B cell (primary cell): ENCODE data around the gene MYADML2. TPM values are rescaled to one million over a fixed set of nuclear protein-coding genes. Genes with fewer than 3 reads are reported as not detected.

Experiments
- ATAC-seq: fragments of 200-7000 bp; cut with Tn5 transposase; one replicate; pipeline ENCODE4 v1.10.0; 2021; ENCODE audit warnings: low read depth, mild to moderate bottlenecking, moderate number of reproducible peaks, moderate library complexity
- CTCF ChIA-PET: fragments of 350-600 bp; sonication (Branson Sonifier 250); formaldehyde crosslinking; loops from one replicate; lab custom pipeline; 2021; ENCODE audit warnings: antibody characterized with exemption, inconsistent platforms; lab: Charles Lee
- POLR2A ChIA-PET: fragments of 350-600 bp; sonication (Branson Sonifier 250); formaldehyde crosslinking; loops from one replicate; lab custom pipeline; 2021; ENCODE audit warnings: antibody characterized with exemption; lab: Charles Lee
- DNase-seq: peaks from one replicate; pipeline ENCODE4 v3.0.0; 2013
- H2AFZ ChIP-seq: 2 replicates; pipeline ENCODE4 v1.6.1; 2012; ENCODE audit warnings: mild to moderate bottlenecking, low read depth, low read length; ENCODE audit not compliant: insufficient read depth, poor library complexity, severe bottlenecking
- H3K27ac ChIP-seq, 2 donors: 1 replicate in 1 of 2; 2 replicates in 1 of 2; pipeline ENCODE4 v1.5.1; 2012 to 2013; ENCODE audit warnings: low read length in 2 of 2, mild to moderate bottlenecking in 2 of 2, moderate library complexity in 1 of 2
- H3K27me3 ChIP-seq, 4 experiments: fragments of 200-600 bp in 1 of 4; sonication (generic) in 1 of 4; replicated peaks in 1 of 4; 1 replicate in 2 of 4; 2 replicates in 2 of 4; pipeline versions ENCODE4 v1.6.1 to v1.7.0; 2013 to 2016; ENCODE audit warnings: low read length in 3 of 4, mild to moderate bottlenecking in 2 of 4, mixed read lengths in 1 of 4, moderate library complexity in 1 of 4; ENCODE audit not compliant: insufficient read depth in 4 of 4, control insufficient read depth in 3 of 4; ENCODE audit errors: control extremely low read depth in 1 of 4
- H3K36me3 ChIP-seq, 2 experiments: replicated peaks in 1 of 2; 1 replicate in 1 of 2; 2 replicates in 1 of 2; pipeline versions ENCODE4 v1.6.1 to v1.7.1; 2013; ENCODE audit warnings: low read length in 1 of 2; ENCODE audit not compliant: insufficient read depth in 2 of 2, control insufficient read depth in 1 of 2; ENCODE audit errors: control extremely low read depth in 1 of 2, extremely low read depth in 1 of 2
- H3K4me1 ChIP-seq, 2 donors: fragments of 200-600 bp in 1 of 2; sonication (generic) in 1 of 2; 1 replicate in 1 of 2; 2 replicates in 1 of 2; pipeline versions ENCODE4 v1.5.1 to v1.6.1; 2013 to 2017; ENCODE audit warnings: low read length in 2 of 2; ENCODE audit not compliant: control insufficient read depth in 2 of 2, insufficient read depth in 2 of 2
- H3K4me2 ChIP-seq: replicated peaks from 2 replicates; pipeline ENCODE3; 2012; ENCODE audit warnings: mild to moderate bottlenecking, low read depth, low read length; ENCODE audit not compliant: poor library complexity, severe bottlenecking
- H3K4me3 ChIP-seq, 5 experiments: fragments of 200-600 bp in 1 of 5; sonication (generic) in 1 of 5; 1 replicate in 3 of 5; 2 replicates in 2 of 5; pipeline versions ENCODE4 v1.5.1 to v1.7.0; 2011 to 2016; ENCODE audit warnings: low read length in 4 of 5, mild to moderate bottlenecking in 4 of 5, low read depth in 2 of 5, control low read depth in 1 of 5, moderate library complexity in 1 of 5; ENCODE audit not compliant: insufficient read depth in 1 of 5; ENCODE audit errors: control extremely low read depth in 1 of 5, extremely low read depth in 1 of 5
- H3K79me2 ChIP-seq: fragments of 200-600 bp; sonication (generic); one replicate; pipeline ENCODE4 v1.6.0; 2016; ENCODE audit warnings: low read length; ENCODE audit not compliant: control insufficient read depth, insufficient read depth
- H3K9ac ChIP-seq: fragments of 200-600 bp; sonication (generic); 2 replicates; pipeline ENCODE4 v1.6.1; 2017; ENCODE audit warnings: mild to moderate bottlenecking, low read length, moderate library complexity
- H3K9me3 ChIP-seq, 3 donors: one replicate each; pipeline versions ENCODE4 v1.6.1 to v1.7.1; 2013; ENCODE audit warnings: low read length in 2 of 3; ENCODE audit not compliant: control insufficient read depth in 2 of 3, insufficient read depth in 1 of 3; ENCODE audit errors: control extremely low read depth in 1 of 3
- H4K20me1 ChIP-seq: 2 replicates; pipeline ENCODE4 v1.6.0; 2012; ENCODE audit warnings: mild to moderate bottlenecking, low read length; ENCODE audit not compliant: insufficient read depth, control insufficient read depth, poor library complexity, severe bottlenecking
- H3K27ac Mint-ChIP-seq: one replicate; pipeline ENCODE4 v1.8.0; 2021; ENCODE audit warnings: mixed read lengths
- H3K27me3 Mint-ChIP-seq: one replicate; pipeline ENCODE4 v1.8.0; 2021; ENCODE audit warnings: mixed read lengths
- H3K4me1 Mint-ChIP-seq: one replicate; pipeline ENCODE4 v1.8.0; 2021; ENCODE audit warnings: mixed read lengths
- H3K4me3 Mint-ChIP-seq: one replicate; pipeline ENCODE4 v1.8.0; 2021; ENCODE audit warnings: mixed read lengths
- H3K9me3 Mint-ChIP-seq: one replicate; pipeline ENCODE4 v1.8.0; 2022; ENCODE audit warnings: mixed read lengths; ENCODE audit not compliant: insufficient read depth
- CTCF ChIP-seq: fragments of 200-600 bp; IDR thresholded peaks from one replicate; pipeline ENCODE4 v1.8.0; 2022; ENCODE audit warnings: antibody characterized with exemption, mild to moderate bottlenecking
- EZH2 ChIP-seq: IDR thresholded peaks from 2 replicates; pipeline ENCODE4 v1.6.1; 2012; ENCODE audit warnings: borderline replicate concordance, low read depth, mild to moderate bottlenecking, moderate library complexity, low read length; ENCODE audit not compliant: insufficient read depth, poor library complexity, severe bottlenecking
- WGBS: methylation state at CpG from one replicate; pipeline ENCODE4 v1.1.5; 2013; ENCODE audit warnings: missing lambda C conversion rate; ENCODE audit not compliant: insufficient coverage; 5-methylcytosine and 5-hydroxymethylcytosine counted together
- intact Hi-C: fragments of 100-400 bp; cut with micrococcal nuclease; formaldehyde crosslinking; loops from one replicate; pipeline ENCODE4 v1.10.0; 2022
- polyA plus RNA-seq: library from polyadenylated mRNA; depleted of rRNA; stranded (reverse); fragments of >200 nt; gene quantifications from 2 replicates; pipeline ENCODE4 v1.2.3, GENCODE V29; 2012
- total RNA-seq, 2 donors: library from RNA; stranded (reverse); fragments of 120-200 nt in 1 of 2; gene quantifications; 1 replicate in 1 of 2; 2 replicates in 1 of 2; pipeline versions ENCODE4 v1.2.3 to v1.2.4, GENCODE V29; 2013 to 2022

Gene MYADML2
- total and polyA plus RNA-seq, 2 donors (not counting 1 experiment from before 2014, with no cell fraction given): not detected

GRCh38 chr17:81968850-81969812, 22.1 kb upstream of the MYADML2 start:
- H3K27me3 Mint-ChIP-seq: no peaks in the 10 kb centered on the region
- Histone ChIP-seq H2AFZ (no peak overlapping the region), H3K4me3 (no peak overlapping the region), H3K4me2 (no peak overlapping the region), H4K20me1 (no peaks in the 10 kb centered on the region), H3K79me2 (no peaks in the 10 kb centered on the region), H3K4me1 (peaks cover 24 to 27% of the 10 kb centered on the region in 2 donors), H3K36me3 (no peaks in the 10 kb centered on the region), H3K27ac (no peak overlapping the region), H3K9me3 (peaks cover 0 to 7% (median 4%) of the 10 kb centered on the region in 3 donors), H3K9ac (no peak overlapping the region), H3K27me3 (peaks cover 0 to 8% (median 2%) of the 10 kb centered on the region in 4 experiments)
- H3K27ac Mint-ChIP-seq: no peak overlapping the region
- CTCF ChIA-PET: interaction anchor here (0.9 to 1.6 kb wide), 2 partner anchors 10 to 62 kb away, joined by 3 to 11 read pairs; partner anchors contain the start of gene RAC3
- no peak overlapping the region for H3K4me3 Mint-ChIP-seq
- WGBS: 89% methylated on average over 9 of the region's 12 CpGs
- intact Hi-C loops: loop anchor here (1.0 kb wide), 1 partner anchor 8 kb away; the partner anchor contains the start of gene ASPSCR1
- DNase-seq (no peak), ATAC-seq (no peak)
- no peaks in the 10 kb centered on the region for H3K9me3 Mint-ChIP-seq
- POLR2A ChIA-PET: interaction anchor here (2.7 kb wide), 1 partner anchor 8 kb away, joined by 28 read pairs; the partner anchor contains the start of gene ASPSCR1
- peaks cover 15% of the 10 kb centered on the region for H3K4me1 Mint-ChIP-seq
- TF ChIP-seq EZH2 (no peak), CTCF (no peak)
